ENCODE measurements around the gene SRC. TPM values are rescaled to one million over a fixed set of nuclear protein-coding genes. Genes with fewer than 3 reads are reported as not detected.
A peak's percentile ranks its signal among the peaks of the same experiment; 100 is the strongest.

SRC gene
- total RNA-seq, 4 donors from 2014 or later: 18.8 to 39.5 (median 26.0) TPM

DNA sequence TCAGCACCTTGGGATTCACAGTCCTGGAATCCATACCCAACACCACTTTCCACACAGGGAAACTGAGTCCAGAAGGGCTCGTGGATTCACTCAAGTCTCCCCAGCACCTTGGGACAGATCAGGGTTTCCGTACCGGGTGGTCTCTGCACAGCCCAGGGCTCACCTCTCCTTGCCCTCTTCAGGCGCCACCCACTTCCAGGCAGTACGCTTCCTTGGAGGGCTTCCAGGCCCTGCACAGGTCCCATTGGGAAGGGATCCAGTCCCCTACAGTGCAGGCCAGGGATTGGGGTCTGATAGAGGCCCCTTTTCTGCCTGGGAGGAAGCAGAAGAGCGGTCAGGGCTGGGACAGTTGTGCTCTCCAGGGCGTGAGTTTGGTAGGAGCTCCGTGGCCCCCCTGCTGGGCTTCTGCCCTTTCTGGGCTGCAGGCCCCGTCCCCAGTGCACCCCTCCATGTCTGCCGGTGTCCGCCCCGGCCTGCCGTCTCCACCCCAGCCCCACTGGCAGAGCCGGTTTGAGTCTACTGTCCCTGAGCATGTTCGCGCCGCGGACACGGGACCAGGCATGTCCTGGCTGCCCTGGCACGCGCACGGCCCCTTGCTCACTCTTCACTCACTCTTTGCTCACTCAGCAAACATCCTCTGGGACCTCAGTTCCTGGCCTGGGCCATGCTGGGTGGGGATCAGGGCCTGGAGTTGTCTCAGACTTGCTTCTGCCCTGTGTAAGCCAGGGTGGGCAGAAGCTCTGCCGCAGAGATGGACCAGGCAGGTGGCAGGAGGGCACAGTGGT, 12.6 kb downstream of the SRC start:
- peak in 1 of 3 donors; percentile 44 for TF ChIP-seq POLR2AphosphoS5 (IDR thresholded peaks at IDR 0.05)
- TF ChIP-seq, protein P1, sequence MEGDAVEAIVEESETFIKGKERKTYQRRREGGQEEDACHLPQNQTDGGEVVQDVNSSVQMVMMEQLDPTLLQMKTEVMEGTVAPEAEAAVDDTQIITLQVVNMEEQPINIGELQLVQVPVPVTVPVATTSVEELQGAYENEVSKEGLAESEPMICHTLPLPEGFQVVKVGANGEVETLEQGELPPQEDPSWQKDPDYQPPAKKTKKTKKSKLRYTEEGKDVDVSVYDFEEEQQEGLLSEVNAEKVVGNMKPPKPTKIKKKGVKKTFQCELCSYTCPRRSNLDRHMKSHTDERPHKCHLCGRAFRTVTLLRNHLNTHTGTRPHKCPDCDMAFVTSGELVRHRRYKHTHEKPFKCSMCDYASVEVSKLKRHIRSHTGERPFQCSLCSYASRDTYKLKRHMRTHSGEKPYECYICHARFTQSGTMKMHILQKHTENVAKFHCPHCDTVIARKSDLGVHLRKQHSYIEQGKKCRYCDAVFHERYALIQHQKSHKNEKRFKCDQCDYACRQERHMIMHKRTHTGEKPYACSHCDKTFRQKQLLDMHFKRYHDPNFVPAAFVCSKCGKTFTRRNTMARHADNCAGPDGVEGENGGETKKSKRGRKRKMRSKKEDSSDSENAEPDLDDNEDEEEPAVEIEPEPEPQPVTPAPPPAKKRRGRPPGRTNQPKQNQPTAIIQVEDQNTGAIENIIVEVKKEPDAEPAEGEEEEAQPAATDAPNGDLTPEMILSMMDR (IDR thresholded peaks at IDR 0.05): no peak

DNA sequence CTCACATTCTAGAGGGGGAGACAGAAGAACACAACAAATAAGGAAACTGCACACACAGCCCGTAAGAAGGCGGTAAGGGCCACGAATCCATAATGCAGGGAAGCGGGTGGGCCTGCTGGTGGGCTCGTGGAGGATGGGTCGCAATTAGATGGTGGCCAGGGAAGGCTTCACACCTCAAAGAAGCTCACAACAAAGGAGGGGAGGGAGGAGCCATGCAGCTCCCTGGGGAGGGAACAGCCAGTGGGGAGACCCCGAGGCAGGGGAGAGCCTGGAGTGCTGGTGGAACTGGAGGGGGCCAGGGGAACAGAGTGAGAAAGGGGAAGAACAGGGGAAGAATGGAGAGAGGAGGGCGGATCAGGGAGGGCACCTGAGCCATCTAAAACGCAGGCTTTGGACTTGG, 13.4 kb downstream of the SRC start:
- no peak for TF ChIP-seq EP300 (IDR thresholded peaks at IDR 0.05)
- no peak for TF ChIP-seq POLR2A (IDR thresholded peaks at IDR 0.05)
- TF ChIP-seq POLR2AphosphoS5 (IDR thresholded peaks at IDR 0.05): no peak
- TF ChIP-seq, protein P1 (IDR thresholded peaks at IDR 0.05): no peak
- Histone ChIP-seq H3K9me3 (no peaks in the 10 kb centered on the region), H3K4me1 (peaks cover 55% of the 10 kb centered on the region), H3K4me3 (peak overlapping the region; percentile 16), H3K36me3 (no peaks in the 10 kb centered on the region), H3K27me3 (no peaks in the 10 kb centered on the region), H3K27ac (peak overlapping the region; percentile 63)
- WGBS: 63% methylated on average over 9 of the region's 9 CpGs
- no peak for DNase-seq (ENCODE audit: low spot score in 2 of 2)

More for the DNA sequence above, 12.6 kb downstream of the SRC start:
- Histone ChIP-seq H3K4me1 (peaks cover 57% of the 10 kb centered on the region), H3K27ac (peak overlapping the region; percentile 63), H3K4me3 (peak overlapping the region; percentile 16), H3K36me3 (no peaks in the 10 kb centered on the region), H3K27me3 (no peaks in the 10 kb centered on the region), H3K9me3 (no peaks in the 10 kb centered on the region)
- DNase-seq (ENCODE audit: low spot score in 2 of 2): no peak
- WGBS: 36% methylated on average over 12 of the region's 23 CpGs

DNA sequence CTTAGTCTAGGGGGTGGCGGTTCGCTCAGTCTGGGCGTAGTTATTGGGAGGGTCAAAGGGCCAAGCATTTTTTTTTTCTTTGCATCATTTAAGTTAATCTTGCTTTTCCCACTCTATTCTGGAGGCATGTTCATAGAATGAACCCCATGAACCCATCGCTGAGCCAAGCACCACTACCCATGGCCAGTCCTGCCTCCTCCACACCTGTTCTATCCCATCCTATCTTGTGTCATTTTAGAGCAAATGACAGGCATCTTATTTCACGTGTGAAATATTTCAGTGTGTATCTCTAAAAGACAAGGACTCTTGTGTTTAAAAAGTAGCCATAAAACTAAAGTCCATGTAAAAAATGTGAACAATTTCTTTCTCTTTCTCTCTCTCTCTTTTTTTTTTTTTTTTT, 13.9 kb downstream of the SRC start:
- H3K36me3 ChIP-seq: no peaks in the 10 kb centered on the region
- no peaks in the 10 kb centered on the region for H3K27me3 ChIP-seq
- 83% methylated on average over 5 of the region's 5 CpGs for WGBS
- H3K27ac ChIP-seq: no peak overlapping the region
- DNase-seq (ENCODE audit: low spot score in 2 of 2): no peak
- H3K4me1 ChIP-seq: peaks cover 50% of the 10 kb centered on the region
- no peaks in the 10 kb centered on the region for H3K9me3 ChIP-seq
- TF ChIP-seq, protein P1 (IDR thresholded peaks at IDR 0.05): no peak
- TF ChIP-seq POLR2AphosphoS5 (IDR thresholded peaks at IDR 0.05): no peak
- TF ChIP-seq POLR2A (IDR thresholded peaks at IDR 0.05): no peak
- no peak for TF ChIP-seq EP300 (IDR thresholded peaks at IDR 0.05)
- H3K4me3 ChIP-seq: no peak overlapping the region

DNA sequence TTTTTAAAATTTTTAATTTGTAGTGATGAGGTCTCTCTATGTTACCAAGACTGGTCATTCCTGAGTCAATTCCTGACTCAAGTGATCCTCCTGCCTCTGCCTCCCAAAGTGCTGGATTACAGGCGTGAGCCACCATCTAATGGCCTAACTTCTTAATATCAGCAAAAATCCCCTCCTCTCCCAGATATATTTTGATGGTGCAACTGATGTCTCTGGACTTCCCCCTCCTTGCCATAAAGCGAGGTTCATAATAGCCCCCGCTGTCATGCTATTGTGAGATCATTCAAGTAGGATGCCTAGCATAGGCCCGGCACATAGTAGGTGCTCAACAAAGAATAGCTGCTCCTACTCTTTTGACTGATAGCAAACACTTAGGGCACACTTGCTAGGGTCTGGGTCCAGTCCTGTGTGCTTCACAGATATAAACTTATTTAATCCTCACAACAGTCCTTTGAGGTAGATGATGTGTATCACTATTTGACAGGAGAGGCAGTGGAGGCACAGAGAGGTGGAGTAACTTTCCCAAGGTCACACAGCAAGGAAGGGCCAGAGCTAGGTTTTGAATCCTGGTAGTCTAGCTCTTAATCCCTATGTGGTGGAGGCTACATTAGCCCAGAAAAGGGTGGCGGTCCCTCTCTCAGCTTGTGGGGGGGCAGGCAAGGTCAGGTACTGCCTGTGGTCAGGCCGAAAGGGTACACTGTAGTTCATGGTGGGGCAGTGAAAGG, 14.6 kb downstream of the SRC start:
- Histone ChIP-seq H3K9me3 (no peaks in the 10 kb centered on the region), H3K27ac (no peak overlapping the region), H3K27me3 (no peaks in the 10 kb centered on the region), H3K4me3 (no peak overlapping the region), H3K4me1 (peaks cover 43% of the 10 kb centered on the region), H3K36me3 (peaks cover 1% of the 10 kb centered on the region)
- DNase-seq (ENCODE audit: low spot score in 2 of 2): peak; percentile 24 to 62
- WGBS: 96% methylated on average over 6 of the region's 6 CpGs
- no peak for TF ChIP-seq EP300 (IDR thresholded peaks at IDR 0.05)
- no peak for TF ChIP-seq POLR2A (IDR thresholded peaks at IDR 0.05)
- TF ChIP-seq, protein P1 (IDR thresholded peaks at IDR 0.05): no peak
- TF ChIP-seq POLR2AphosphoS5 (IDR thresholded peaks at IDR 0.05): no peak

GRCh38 chr20:37361336-37361735, 15.4 kb downstream of the SRC start:
- Histone ChIP-seq H3K36me3 (peaks cover 6% of the 10 kb centered on the region), H3K4me3 (no peak overlapping the region), H3K27me3 (no peaks in the 10 kb centered on the region), H3K4me1 (peaks cover 35% of the 10 kb centered on the region), H3K27ac (no peak overlapping the region), H3K9me3 (no peaks in the 10 kb centered on the region)
- 100% methylated on average over 1 of the region's 8 CpGs for WGBS
- DNase-seq (ENCODE audit: low spot score in 2 of 2): peak in 1 of 2 donors; percentile 47
- TF ChIP-seq, protein P1 (IDR thresholded peaks at IDR 0.05): no peak
- no peak for TF ChIP-seq EP300 (IDR thresholded peaks at IDR 0.05)

All from suprapubic skin (tissue), 4 donors.